Endothelial cell of umbilical vein (primary cell): ENCODE results near the gene SSTR5. TPM values are rescaled to one million over a fixed set of nuclear protein-coding genes. Genes with fewer than 3 reads are reported as not detected.

Experiments
- BruUV-seq: library from RNA; stranded (reverse); fragments of 400-500 nt; replicated peaks from 2 replicates; lab custom pipeline; 2021; lab: Mats Ljungman, UMichigan
- CTCF ChIA-PET: fragments of 300-600, 350-600 bp; sonication (Branson Sonifier 250); formaldehyde crosslinking; loops from one replicate; lab custom pipeline; 2021; ENCODE audit warnings: antibody characterized with exemption, inconsistent platforms; lab: Charles Lee
- POLR2A ChIA-PET: fragments of 300-600, 350-600 bp; sonication (Branson Sonifier 250); formaldehyde crosslinking; loops from one replicate; lab custom pipeline; 2021; ENCODE audit warnings: antibody characterized with exemption, inconsistent platforms; lab: Charles Lee
- DNase-seq: peaks from one replicate; pipeline ENCODE4 v3.0.0-alpha.2; 2011; ENCODE audit warnings: low read depth, low spot score
- FAIRE-seq: peaks from 2 replicates; lab custom pipeline; 2011; peaks lifted over from hg19 to GRCh38; lab: Jason Lieb, UNC
- H2AFZ ChIP-seq: 2 replicates; pipeline ENCODE4 v1.6.0; 2012; ENCODE audit warnings: low read depth, low read length, control low read depth, inconsistent platforms
- H3K27ac ChIP-seq: 2 replicates; pipeline ENCODE4 v1.5.1; 2011; ENCODE audit warnings: low read depth, mild to moderate bottlenecking, control low read depth, low read length, moderate library complexity; ENCODE audit not compliant: insufficient read depth
- H3K27me3 ChIP-seq, 2 experiments: 2 replicates each; pipeline versions ENCODE4 v1.6.0 to v1.6.1; 2011; ENCODE audit warnings: low read length in 2 of 2, mixed read lengths in 1 of 2; ENCODE audit not compliant: control insufficient read depth in 2 of 2, insufficient read depth in 2 of 2
- H3K36me3 ChIP-seq, 2 experiments: 2 replicates in 1 of 2; 3 replicates in 1 of 2; pipeline ENCODE4 v1.5.1; 2011; ENCODE audit warnings: low read length in 2 of 2, mild to moderate bottlenecking in 1 of 2, moderate library complexity in 1 of 2; ENCODE audit not compliant: control insufficient read depth in 2 of 2, insufficient read depth in 2 of 2; ENCODE audit errors: extremely low read depth in 1 of 2
- H3K4me1 ChIP-seq: 3 replicates; pipeline ENCODE4 v1.5.1; 2011; ENCODE audit warnings: mild to moderate bottlenecking, low read length; ENCODE audit not compliant: control insufficient read depth, insufficient read depth; ENCODE audit errors: extremely low read depth
- H3K4me2 ChIP-seq: 2 replicates; pipeline ENCODE4 v1.6.1; 2011; ENCODE audit warnings: low read length, control low read depth, mixed read lengths; ENCODE audit not compliant: insufficient read depth
- H3K4me3 ChIP-seq, 3 experiments: fragments of 200-600 bp in 1 of 3; sonication (generic), shearing (Covaris generic) in 1 of 3; replicated peaks in 1 of 3; 2 replicates each; pipeline ENCODE4 v1.5.1; 2011 to 2016; ENCODE audit warnings: control low read depth in 3 of 3, low read length in 3 of 3, mild to moderate bottlenecking in 2 of 3, inconsistent platforms in 1 of 3, low read depth in 1 of 3, moderate library complexity in 1 of 3; ENCODE audit not compliant: insufficient read depth in 1 of 3
- H3K79me2 ChIP-seq: 2 replicates; pipeline ENCODE4 v1.6.0; 2012; ENCODE audit warnings: low read length, inconsistent platforms; ENCODE audit not compliant: control insufficient read depth, insufficient read depth
- H3K9ac ChIP-seq: replicated peaks from 2 replicates; pipeline ENCODE3; 2011; ENCODE audit warnings: low read length, control low read depth; ENCODE audit not compliant: insufficient read depth; ENCODE audit errors: extremely low read depth
- H3K9me1 ChIP-seq: replicated peaks from 3 replicates; pipeline ENCODE4 v1.6.0; 2011; ENCODE audit warnings: mild to moderate bottlenecking, low read length; ENCODE audit not compliant: control insufficient read depth, insufficient read depth; ENCODE audit errors: extremely low read depth
- H3K9me3 ChIP-seq: replicated peaks from 2 replicates; pipeline ENCODE4 v1.5.1; 2012; ENCODE audit warnings: low read length, inconsistent platforms; ENCODE audit not compliant: control insufficient read depth, insufficient read depth
- H4K20me1 ChIP-seq: replicated peaks from 2 replicates; pipeline ENCODE3; 2011; ENCODE audit warnings: mild to moderate bottlenecking, low read length; ENCODE audit not compliant: control insufficient read depth, insufficient read depth; ENCODE audit errors: extremely low read depth
- CTCF ChIP-seq, 2 donors: IDR thresholded peaks; 1 replicate in 1 of 2; 2 replicates in 1 of 2; pipeline ENCODE4 v1.5.1; 2011; ENCODE audit warnings: low read length in 2 of 2, mild to moderate bottlenecking in 2 of 2, moderate library complexity in 2 of 2, control low read depth in 1 of 2, inconsistent platforms in 1 of 2, low read depth in 1 of 2; ENCODE audit not compliant: insufficient read depth in 1 of 2; ENCODE audit errors: extremely low read depth in 1 of 2
- EZH2 ChIP-seq: IDR thresholded peaks from 2 replicates; pipeline ENCODE4 v1.6.1; 2012; ENCODE audit warnings: borderline replicate concordance, low read depth, mild to moderate bottlenecking, moderate library complexity, low read length, inconsistent platforms; ENCODE audit not compliant: severe bottlenecking
- FOS ChIP-seq: IDR thresholded peaks from 2 replicates; pipeline ENCODE4 v1.6.1; 2011; ENCODE audit warnings: mild to moderate bottlenecking, low read length, moderate library complexity, borderline replicate concordance; ENCODE audit not compliant: insufficient read depth
- GATA2 ChIP-seq: IDR thresholded peaks from 2 replicates; pipeline ENCODE4 v1.7.0; 2011; ENCODE audit warnings: low read depth, mild to moderate bottlenecking, moderate library complexity, mixed read lengths, low read length; ENCODE audit not compliant: insufficient read length, insufficient read depth
- JUN ChIP-seq: IDR thresholded peaks from 2 replicates; pipeline ENCODE4 v1.6.1; 2011; ENCODE audit warnings: borderline replicate concordance, low read depth; ENCODE audit not compliant: insufficient read length, insufficient read depth
- MAX ChIP-seq: IDR thresholded peaks from 2 replicates; pipeline ENCODE4 v1.6.1; 2011; ENCODE audit not compliant: insufficient read depth, insufficient read length
- MYC ChIP-seq: IDR thresholded peaks from one replicate; pipeline ENCODE4 v1.6.1; 2011; ENCODE audit warnings: mild to moderate bottlenecking, low read depth, low read length
- POLR2A ChIP-seq: IDR thresholded peaks from 2 replicates; pipeline ENCODE4 v1.6.1; 2012; ENCODE audit warnings: low read depth, mild to moderate bottlenecking, control low read depth, low read length
- POLR2AphosphoS5 ChIP-seq: IDR thresholded peaks from 2 replicates; pipeline ENCODE4 v1.6.1; 2012; ENCODE audit warnings: low read depth, mild to moderate bottlenecking, control low read depth, low read length, moderate library complexity; ENCODE audit not compliant: insufficient read depth
- dilution Hi-C: fragments of 300-500 bp; cut with MboI; formaldehyde crosslinking; loops from one replicate; pipeline ENCODE4 v1.15.0; 2019; ENCODE audit warnings: low sequenced_read_pairs; ENCODE audit not compliant: extremely low pct_ligation_motif_present
- intact Hi-C: fragments of 100-400 bp; cut with micrococcal nuclease; formaldehyde crosslinking; loops from one replicate; pipeline ENCODE4 v1.10.0; 2022
- polyA plus RNA-seq, 4 experiments: library from polyadenylated mRNA; depleted of rRNA in 3 of 4; stranded (reverse) in 3 of 4; unstranded in 1 of 4; fragments of >200 nt; gene quantifications; 2 replicates each; pipeline versions ENCODE4 v1.2.1 to v1.2.3, GENCODE V29; 2011 to 2012; ENCODE audit warnings: missing spikeins in 1 of 4
- total RNA-seq: library from RNA; stranded (reverse); gene quantifications from 2 replicates; pipeline ENCODE4 v1.2.3, GENCODE V29; 2021

The SSTR5 gene
- total and polyA plus RNA-seq, 2 donors (not counting 3 experiments of a cell fraction or from before 2014, with no cell fraction given), result 0.24 to 0.52 TPM

DNA sequence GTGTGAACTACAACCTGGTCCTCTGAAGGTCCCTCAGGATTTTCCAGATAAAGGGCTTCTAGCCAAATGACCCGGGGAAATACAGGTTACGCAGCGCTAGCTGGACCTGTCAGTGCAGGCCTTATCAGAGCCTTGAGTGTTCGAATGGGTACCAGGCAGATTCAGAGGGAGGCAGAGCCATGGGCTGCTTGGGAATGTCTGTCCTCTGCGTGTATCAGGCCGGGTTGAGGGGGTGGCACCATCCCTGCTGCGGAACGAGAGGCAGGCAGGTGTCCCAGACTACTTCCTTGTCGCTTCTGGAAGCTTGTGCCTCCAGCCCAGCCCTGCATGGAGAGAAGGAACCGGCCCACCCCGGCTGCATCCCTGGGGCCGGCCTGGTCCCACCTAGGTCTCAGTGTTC is 33.6 kb upstream of the SSTR5 start:
- Histone ChIP-seq H3K9me3 (no peaks in the 10 kb centered on the region), H3K9me1 (no peaks in the 10 kb centered on the region), H3K36me3 (no peaks in the 10 kb centered on the region), H3K27me3 (no peaks in the 10 kb centered on the region), H3K9ac (no peak overlapping the region), H4K20me1 (no peaks in the 10 kb centered on the region), H3K27ac (no peak overlapping the region), H3K4me1 (no peaks in the 10 kb centered on the region), H2AFZ (no peak overlapping the region), H3K79me2 (no peaks in the 10 kb centered on the region), H3K4me3 (no peak overlapping the region), H3K4me2 (no peak overlapping the region)
- dilution Hi-C loops (no loop called here), intact Hi-C loops (no loop called here)
- DNase-seq (no peak), FAIRE-seq (no peak)
- POLR2A ChIA-PET, result no interaction called here
- no peak for TF ChIP-seq MAX
- TF ChIP-seq POLR2AphosphoS5, result no peak
- TF ChIP-seq FOS, result no peak
- no peak for TF ChIP-seq CTCF (IDR thresholded peaks at IDR 0.05; ENCODE audit: extremely low read depth in 1 of 2, insufficient read depth in 1 of 2, low read depth in 1 of 2, low read length in 2 of 2)
- TF ChIP-seq JUN, result no peak
- no peak for TF ChIP-seq MYC
- TF ChIP-seq EZH2, result no peak
- TF ChIP-seq GATA2, result no peak
- no peak for TF ChIP-seq POLR2A
- no TSS peak for BruUV-seq
- CTCF ChIA-PET, result interaction anchor here (1.1 kb wide), 1 partner anchor 19 kb away, joined by 3 read pairs; no protein-coding TSS in a partner anchor
